Measurements from ENCODE around the gene PSAPL1.

Gene PSAPL1

GRCh38 chr4:7430368-7430964 lies 4.3 kb downstream of the PSAPL1 start:
- DNase-seq = no peak

GRCh38 chr4:7429601-7430078 lies 5.1 kb downstream of the PSAPL1 start:
- peak; percentile 7 for DNase-seq

- no peak for DNase-seq
Observed at GRCh38 chr4:7429069-7429416, 5.7 kb downstream of the PSAPL1 start.

GRCh38 chr4:7428261-7429068 lies 6.3 kb downstream of the PSAPL1 start:
- DNase-seq = peak; percentile 12

GRCh38 chr4:7427831-7428260 lies 6.9 kb downstream of the PSAPL1 start:
- DNase-seq = peak; percentile 2

- DNase-seq = peak; percentile 1
Observed at GRCh38 chr4:7427361-7427760, 7.4 kb downstream of the PSAPL1 start.

GRCh38 chr4:7426525-7427171 lies 8.1 kb downstream of the PSAPL1 start:
- peak; percentile 4 for DNase-seq

- peak; percentile 13 for DNase-seq
Observed at GRCh38 chr4:7425591-7426468, 8.9 kb downstream of the PSAPL1 start.

- peak; percentile 2 for DNase-seq
Observed at GRCh38 chr4:7425124-7425523, 9.6 kb downstream of the PSAPL1 start.

- DNase-seq = peak; percentile 14
Observed at GRCh38 chr4:7424553-7425111, 10.1 kb downstream of the PSAPL1 start.

GRCh38 chr4:7423801-7424552 lies 10.8 kb downstream of the PSAPL1 start:
- DNase-seq = peak; percentile 4

- DNase-seq = peak; percentile 4
Observed at GRCh38 chr4:7423391-7423790, 11.3 kb downstream of the PSAPL1 start.

GRCh38 chr4:7422898-7423180 lies 11.9 kb downstream of the PSAPL1 start:
- no peak for DNase-seq

- DNase-seq = peak; percentile 4
Observed at GRCh38 chr4:7422151-7422897, 12.4 kb downstream of the PSAPL1 start.

- DNase-seq = peak; percentile 4
Observed at GRCh38 chr4:7421356-7422150, 13.2 kb downstream of the PSAPL1 start.

GRCh38 chr4:7420661-7421040 lies 14.1 kb downstream of the PSAPL1 start:
- no peak for DNase-seq

- peak; percentile 1 for DNase-seq
Observed at GRCh38 chr4:7419961-7420660, 14.6 kb downstream of the PSAPL1 start.

GRCh38 chr4:7418131-7418943 lies 16.4 kb downstream of the PSAPL1 start:
- DNase-seq = no peak

GRCh38 chr4:7417639-7418038 lies 17.1 kb downstream of the PSAPL1 start:
- peak; percentile 7 for DNase-seq
